GM20000 (cell line): ENCODE data around the gene KLHL40.
A peak's percentile ranks its signal among the peaks of the same experiment; 100 is the strongest.

Source experiments
- DNase-seq: peaks from one replicate; pipeline ENCODE4 v3.0.0; 2012; ENCODE audit warnings: low spot score
- TF ChIP-seq, protein P1 (sequence below): IDR thresholded peaks from 2 replicates; pipeline ENCODE4 v1.5.1; 2012; ENCODE audit warnings: mild to moderate bottlenecking, control low read depth; ENCODE audit errors: extremely low read depth, missing control alignments

Gene KLHL40

GRCh38 chr3:42704136-42704841 lies 19.0 kb downstream of the KLHL40 start:
- DNase-seq: no peak

DNA sequence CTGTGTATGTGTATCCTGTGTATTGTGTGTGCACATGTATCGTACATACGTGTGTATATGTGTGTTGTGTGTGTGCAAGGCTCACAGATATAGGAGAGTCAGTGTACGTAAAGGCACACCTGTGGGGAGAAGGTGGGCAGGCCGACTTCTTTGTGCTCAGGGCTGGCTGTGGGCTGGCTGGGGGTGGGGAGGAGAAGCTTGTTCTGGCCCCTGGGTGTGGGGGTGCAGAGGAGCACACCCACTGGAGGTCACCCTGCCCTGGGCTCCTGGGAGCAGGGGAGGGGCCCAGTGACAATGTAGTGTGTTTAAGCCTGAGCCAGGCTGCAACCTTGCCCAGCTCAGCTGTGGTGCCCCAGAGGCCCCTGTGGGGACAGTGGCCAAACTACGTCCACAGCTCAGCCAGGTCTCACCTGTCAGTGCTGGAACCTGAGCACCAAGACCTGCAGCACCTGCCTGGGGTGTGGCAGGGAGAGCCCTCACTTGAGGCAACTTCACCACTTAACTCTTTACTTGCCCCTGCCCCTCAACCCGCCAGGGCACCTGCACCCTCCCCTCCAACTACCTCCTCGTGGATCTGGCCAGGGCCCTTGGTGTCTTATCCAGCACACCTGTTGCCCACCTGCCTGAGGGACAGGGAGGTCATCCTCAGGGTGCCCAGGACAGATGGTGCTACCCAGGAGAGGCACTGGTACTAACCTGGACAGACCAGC lies 19.9 kb downstream of the KLHL40 start:
- DNase-seq: no peak
- TF ChIP-seq, protein P1, sequence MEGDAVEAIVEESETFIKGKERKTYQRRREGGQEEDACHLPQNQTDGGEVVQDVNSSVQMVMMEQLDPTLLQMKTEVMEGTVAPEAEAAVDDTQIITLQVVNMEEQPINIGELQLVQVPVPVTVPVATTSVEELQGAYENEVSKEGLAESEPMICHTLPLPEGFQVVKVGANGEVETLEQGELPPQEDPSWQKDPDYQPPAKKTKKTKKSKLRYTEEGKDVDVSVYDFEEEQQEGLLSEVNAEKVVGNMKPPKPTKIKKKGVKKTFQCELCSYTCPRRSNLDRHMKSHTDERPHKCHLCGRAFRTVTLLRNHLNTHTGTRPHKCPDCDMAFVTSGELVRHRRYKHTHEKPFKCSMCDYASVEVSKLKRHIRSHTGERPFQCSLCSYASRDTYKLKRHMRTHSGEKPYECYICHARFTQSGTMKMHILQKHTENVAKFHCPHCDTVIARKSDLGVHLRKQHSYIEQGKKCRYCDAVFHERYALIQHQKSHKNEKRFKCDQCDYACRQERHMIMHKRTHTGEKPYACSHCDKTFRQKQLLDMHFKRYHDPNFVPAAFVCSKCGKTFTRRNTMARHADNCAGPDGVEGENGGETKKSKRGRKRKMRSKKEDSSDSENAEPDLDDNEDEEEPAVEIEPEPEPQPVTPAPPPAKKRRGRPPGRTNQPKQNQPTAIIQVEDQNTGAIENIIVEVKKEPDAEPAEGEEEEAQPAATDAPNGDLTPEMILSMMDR: no peak

More at GRCh38 chr3:42704136-42704841, 19.0 kb downstream of the KLHL40 start:
- TF ChIP-seq, protein P1: no peak

- no peak for DNase-seq
- TF ChIP-seq, protein P1: no peak
These were observed 20.7 kb downstream of the KLHL40 start for GRCh38 chr3:42705962-42706585.

DNA sequence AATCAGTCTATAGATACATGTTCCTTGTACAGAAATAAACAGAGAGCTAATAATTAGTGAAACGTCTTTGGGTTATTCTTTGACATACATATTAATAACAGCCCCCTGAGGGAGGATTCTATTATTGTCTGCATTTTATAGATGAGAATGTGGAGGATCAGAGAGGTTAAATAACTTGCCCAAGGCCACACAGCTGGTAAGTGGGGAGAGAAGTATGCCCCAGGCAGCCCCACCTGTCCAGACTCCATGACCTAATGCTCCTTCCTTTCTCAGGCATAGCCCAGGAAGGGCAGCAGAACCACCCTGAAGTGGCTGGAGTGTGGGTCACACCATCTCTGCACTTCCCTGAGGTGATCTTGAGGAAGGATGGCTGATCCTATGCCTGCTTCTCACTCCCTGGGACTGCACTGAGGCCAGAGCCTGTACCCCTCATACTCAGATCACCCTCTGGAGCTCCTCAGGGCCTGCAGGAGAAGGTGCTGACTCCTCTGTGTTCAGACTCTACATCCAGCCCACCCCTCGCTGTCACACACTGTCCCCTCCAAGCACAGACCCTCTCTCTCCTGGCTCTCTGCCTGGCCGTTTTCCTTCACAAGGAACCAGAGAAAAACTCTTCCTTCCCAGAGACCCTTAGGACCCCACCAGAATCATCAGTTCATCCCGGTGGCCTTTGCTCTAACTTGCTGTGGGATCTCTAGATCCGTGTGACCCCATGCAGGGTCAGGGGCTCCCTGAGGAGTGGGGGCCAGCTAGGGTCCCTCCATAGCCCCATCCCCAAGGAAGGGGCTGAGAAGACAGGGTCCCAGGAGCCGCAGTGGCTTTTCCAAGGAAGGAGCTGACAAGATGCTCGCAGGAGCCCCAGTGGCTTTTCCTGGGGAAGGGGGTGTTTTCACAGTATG lies 21.6 kb downstream of the KLHL40 start:
- TF ChIP-seq, protein P1: no peak
- DNase-seq: peak; percentile 6

DNA sequence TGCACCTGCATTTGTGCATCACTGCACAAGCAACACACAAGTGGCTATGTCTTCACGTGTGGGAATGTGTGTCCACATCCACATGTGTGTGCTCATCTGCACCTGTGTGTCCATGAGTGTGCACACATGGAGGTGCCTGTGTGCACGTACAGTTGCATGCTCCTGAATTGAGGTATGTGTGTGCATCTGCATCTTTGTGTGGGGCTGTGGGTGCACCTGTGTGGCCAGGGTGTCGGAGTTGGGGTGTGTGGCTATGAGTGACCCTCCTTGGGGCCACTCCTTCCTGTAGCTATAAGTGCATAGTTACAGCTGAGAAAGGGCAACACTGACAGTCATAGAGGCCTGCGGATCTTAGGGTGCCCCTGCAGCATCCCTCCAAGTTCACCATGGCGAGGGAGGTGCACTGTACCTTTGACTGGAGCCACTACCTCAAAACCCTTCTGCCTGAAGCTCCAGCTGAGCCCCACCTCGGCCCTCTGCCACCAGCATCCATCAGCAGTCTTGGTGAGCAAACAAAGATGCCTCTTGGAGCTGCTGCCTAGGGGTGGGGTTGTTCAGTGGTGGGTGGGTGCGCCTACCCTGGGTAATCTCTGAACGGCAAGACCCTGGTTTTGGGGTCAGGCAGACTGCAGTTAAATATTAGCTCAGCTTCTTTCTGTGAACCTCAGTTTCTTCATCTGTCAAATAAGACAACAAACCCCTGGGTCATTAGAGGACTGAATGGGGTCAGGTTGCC lies 22.5 kb downstream of the KLHL40 start:
- DNase-seq: no peak
- TF ChIP-seq, protein P1: no peak

GRCh38 chr3:42708611-42709151 lies 23.3 kb downstream of the KLHL40 start:
- DNase-seq: no peak
- TF ChIP-seq, protein P1: no peak
